Brain microvascular endothelial cell (primary cell): ENCODE data around the gene PIAS1.
A peak's percentile ranks its signal among the peaks of the same experiment; 100 is the strongest.
"Not testable (repeated sequence)": the region's sequence is repeated elsewhere in the genome, so short reads cannot be mapped to it uniquely, and the experiment has no call there.

ENCODE experiments used
- DNase-seq: peaks from one replicate; pipeline ENCODE4 v3.0.0-alpha.2; 2020
- H3K27ac ChIP-seq: fragments of 250-450 bp; sonication (Bioruptor Pico); 2 replicates; pipeline ENCODE4 v1.5.1; 2020; ENCODE audit warnings: mild to moderate bottlenecking, moderate library complexity
- H3K27me3 ChIP-seq: fragments of 250-450 bp; sonication (Bioruptor Pico); replicated peaks from 2 replicates; pipeline ENCODE4 v1.5.1; 2020; ENCODE audit warnings: mild to moderate bottlenecking
- H3K36me3 ChIP-seq: fragments of 250-450 bp; sonication (Bioruptor Pico); replicated peaks from 2 replicates; pipeline ENCODE4 v1.5.1; 2020; ENCODE audit warnings: mild to moderate bottlenecking
- H3K4me3 ChIP-seq: 2 replicates; pipeline ENCODE4 v1.5.1; 2011; ENCODE audit warnings: low read depth, mild to moderate bottlenecking, control low read depth, low read length, moderate library complexity
- in situ Hi-C: cut with HindIII; loops from 2 replicates; pipeline ENCODE4 v1.10.0; 2017; ENCODE audit warnings: low sequenced_read_pairs, low pct_ligation_motif_present
- TF ChIP-seq, protein P1 (sequence below): IDR thresholded peaks from 2 replicates; pipeline ENCODE4 v1.5.1; 2011; ENCODE audit warnings: low read depth, mild to moderate bottlenecking, moderate library complexity, low read length, control low read depth, inconsistent platforms; ENCODE audit errors: missing control alignments

PIAS1 gene

DNA sequence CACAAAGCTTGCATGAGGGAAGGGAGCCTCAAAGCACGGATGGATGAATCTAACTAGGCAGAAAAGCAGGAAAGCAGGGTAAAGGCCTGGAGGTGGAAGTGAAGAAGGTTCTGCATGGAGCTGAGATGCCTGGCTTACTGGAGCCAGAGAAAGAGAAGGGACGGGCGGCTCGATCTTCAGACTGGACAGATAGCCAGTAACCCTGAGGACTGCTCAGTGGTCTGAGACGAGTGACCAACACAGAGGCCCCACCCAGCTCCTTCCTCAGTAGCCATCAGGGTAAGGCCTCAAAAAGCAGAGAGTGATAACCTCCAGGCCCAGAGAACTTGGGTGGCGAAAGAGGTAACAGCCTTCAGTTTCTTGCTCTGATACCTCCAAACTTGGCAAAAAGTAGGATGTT lies 169.1 kb downstream of the PIAS1 start:
- Histone ChIP-seq H3K27ac (no peak overlapping the region), H3K4me3 (no peak overlapping the region), H3K27me3 (no peaks in the 10 kb centered on the region), H3K36me3 (no peaks in the 10 kb centered on the region)
- in situ Hi-C loops = no loop called here
- DNase-seq = no peak
- TF ChIP-seq, protein P1, sequence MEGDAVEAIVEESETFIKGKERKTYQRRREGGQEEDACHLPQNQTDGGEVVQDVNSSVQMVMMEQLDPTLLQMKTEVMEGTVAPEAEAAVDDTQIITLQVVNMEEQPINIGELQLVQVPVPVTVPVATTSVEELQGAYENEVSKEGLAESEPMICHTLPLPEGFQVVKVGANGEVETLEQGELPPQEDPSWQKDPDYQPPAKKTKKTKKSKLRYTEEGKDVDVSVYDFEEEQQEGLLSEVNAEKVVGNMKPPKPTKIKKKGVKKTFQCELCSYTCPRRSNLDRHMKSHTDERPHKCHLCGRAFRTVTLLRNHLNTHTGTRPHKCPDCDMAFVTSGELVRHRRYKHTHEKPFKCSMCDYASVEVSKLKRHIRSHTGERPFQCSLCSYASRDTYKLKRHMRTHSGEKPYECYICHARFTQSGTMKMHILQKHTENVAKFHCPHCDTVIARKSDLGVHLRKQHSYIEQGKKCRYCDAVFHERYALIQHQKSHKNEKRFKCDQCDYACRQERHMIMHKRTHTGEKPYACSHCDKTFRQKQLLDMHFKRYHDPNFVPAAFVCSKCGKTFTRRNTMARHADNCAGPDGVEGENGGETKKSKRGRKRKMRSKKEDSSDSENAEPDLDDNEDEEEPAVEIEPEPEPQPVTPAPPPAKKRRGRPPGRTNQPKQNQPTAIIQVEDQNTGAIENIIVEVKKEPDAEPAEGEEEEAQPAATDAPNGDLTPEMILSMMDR = no peak

- in situ Hi-C loops = no loop called here
- H3K4me3 ChIP-seq = no peak overlapping the region
- H3K27me3 ChIP-seq = no peaks in the 10 kb centered on the region
- DNase-seq = no peak
- no peaks in the 10 kb centered on the region for H3K36me3 ChIP-seq
- no peak overlapping the region for H3K27ac ChIP-seq
- TF ChIP-seq, protein P1 = no peak
Observed at GRCh38 chr15:68224108-68224507, 170.0 kb downstream of the PIAS1 start.

GRCh38 chr15:68224546-68225250 lies 170.6 kb downstream of the PIAS1 start:
- TF ChIP-seq, protein P1 = no peak
- in situ Hi-C loops = no loop called here
- Histone ChIP-seq H3K27me3 (no peaks in the 10 kb centered on the region), H3K27ac (no peak overlapping the region), H3K4me3 (no peak overlapping the region), H3K36me3 (no peaks in the 10 kb centered on the region)
- DNase-seq = no peak

GRCh38 chr15:68225442-68225841 lies 171.3 kb downstream of the PIAS1 start:
- H3K4me3 ChIP-seq, in situ Hi-C loops: not testable (repeated sequence)

GRCh38 chr15:68227643-68228142 lies 173.6 kb downstream of the PIAS1 start:
- TF ChIP-seq, protein P1 = no peak
- H3K27ac ChIP-seq = no peak overlapping the region

More at GRCh38 chr15:68225442-68225841, 171.3 kb downstream of the PIAS1 start:
- H3K36me3 ChIP-seq, H3K27me3 ChIP-seq, DNase-seq, H3K27ac ChIP-seq: not testable (repeated sequence)

GRCh38 chr15:68228143-68228970 lies 174.2 kb downstream of the PIAS1 start:
- peak overlapping the region; percentile 76 for H3K27ac ChIP-seq
- H3K4me3 ChIP-seq = peak overlapping the region; percentile 77
- TF ChIP-seq, protein P1 = no peak
- in situ Hi-C loops = no loop called here
- H3K27me3 ChIP-seq = no peaks in the 10 kb centered on the region
- no peaks in the 10 kb centered on the region for H3K36me3 ChIP-seq
- DNase-seq = no peak

More at GRCh38 chr15:68227643-68228142, 173.6 kb downstream of the PIAS1 start:
- Histone ChIP-seq H3K36me3 (no peaks in the 10 kb centered on the region), H3K4me3 (peak overlapping the region; percentile 77), H3K27me3 (no peaks in the 10 kb centered on the region)
- in situ Hi-C loops = no loop called here
- DNase-seq = no peak
